NCI-H187 treated with DMSO at 0.1 percent for 48 hours (cell line): ENCODE results near the gene ZNF195.
"Not testable (repeated sequence)": the region's sequence is repeated elsewhere in the genome, so short reads cannot be mapped to it uniquely, and the experiment has no call there.

ENCODE experiments used
- DNase-seq: peaks from one replicate; lab custom pipeline; 2025; lab: John Stamatoyannopoulos, UW

The ZNF195 gene

DNA sequence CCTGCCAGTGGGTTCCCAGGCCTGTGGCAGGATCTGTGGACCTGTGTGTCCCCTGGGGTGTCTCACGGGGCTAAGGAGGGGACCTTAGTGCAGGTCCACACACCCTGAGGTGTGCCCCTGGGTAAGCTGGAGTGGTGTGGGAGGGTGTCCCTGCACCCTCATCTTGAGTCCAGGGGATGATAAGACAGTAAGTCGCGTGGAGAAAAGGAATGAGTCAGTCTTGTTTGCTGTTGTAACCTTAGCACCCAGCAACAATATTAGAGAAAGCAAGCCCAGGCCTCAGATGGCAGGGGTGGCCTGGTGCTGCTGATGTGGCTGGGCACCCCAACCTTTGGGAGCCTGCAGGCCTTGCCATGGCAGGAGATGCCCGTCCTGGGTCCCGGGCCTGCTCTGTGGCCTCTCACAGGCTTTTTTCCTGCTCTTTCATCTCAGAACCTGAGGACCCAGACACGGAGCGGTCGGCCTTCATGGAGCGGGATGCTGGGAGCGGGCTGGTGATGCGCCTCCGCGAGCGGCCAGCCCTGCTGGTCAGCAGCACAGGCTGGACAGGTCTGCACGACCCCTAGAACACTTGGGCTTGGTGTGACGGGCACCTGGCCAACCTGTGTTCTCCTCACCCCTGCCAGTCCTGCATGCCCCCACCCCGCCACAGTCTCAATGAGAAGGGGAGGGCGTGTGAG, 23.4 kb upstream of the ZNF195 start:
- DNase-seq, result not testable (repeated sequence)

DNA sequence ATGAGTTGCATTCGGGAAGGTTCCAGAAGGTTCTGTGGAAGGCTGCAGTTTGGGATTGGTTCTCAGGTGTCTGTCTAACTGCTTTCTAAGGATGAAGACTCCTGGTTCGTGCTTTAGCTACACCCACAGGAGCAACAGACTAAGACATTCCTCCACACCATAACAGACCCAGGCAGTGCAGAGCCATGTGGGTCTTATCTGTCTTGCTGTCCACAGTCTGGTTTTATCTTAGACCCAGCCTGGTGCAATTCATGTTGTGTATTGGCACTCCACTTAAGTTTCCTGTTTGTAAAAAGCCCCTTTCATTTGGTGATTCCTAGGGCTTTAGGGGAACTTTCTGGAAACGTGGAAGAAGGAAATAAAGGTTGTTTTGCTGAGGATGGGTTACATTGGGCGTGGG, 22.1 kb upstream of the ZNF195 start:
- DNase-seq, result not testable (repeated sequence)

DNA sequence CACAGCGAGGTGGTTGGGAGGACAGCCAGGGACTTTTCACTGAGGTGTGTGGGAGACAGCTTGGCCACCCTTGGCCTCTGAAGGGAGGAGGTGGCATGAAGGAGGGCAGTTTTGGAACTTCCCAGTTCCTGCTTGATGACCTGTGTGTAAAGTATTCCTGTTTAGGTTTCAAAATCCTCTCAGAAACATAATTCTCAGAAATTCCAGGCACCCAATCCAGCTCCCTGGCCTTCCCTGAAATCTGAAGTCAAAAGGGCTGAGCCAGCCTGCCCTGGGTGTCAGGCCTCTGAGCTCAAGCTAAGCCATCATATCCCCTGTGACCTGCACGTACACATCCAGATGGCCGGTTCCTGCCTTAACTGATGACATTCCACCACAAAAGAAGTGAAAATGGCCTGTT, 19.6 kb upstream of the ZNF195 start:
- not testable (repeated sequence) for DNase-seq

DNA sequence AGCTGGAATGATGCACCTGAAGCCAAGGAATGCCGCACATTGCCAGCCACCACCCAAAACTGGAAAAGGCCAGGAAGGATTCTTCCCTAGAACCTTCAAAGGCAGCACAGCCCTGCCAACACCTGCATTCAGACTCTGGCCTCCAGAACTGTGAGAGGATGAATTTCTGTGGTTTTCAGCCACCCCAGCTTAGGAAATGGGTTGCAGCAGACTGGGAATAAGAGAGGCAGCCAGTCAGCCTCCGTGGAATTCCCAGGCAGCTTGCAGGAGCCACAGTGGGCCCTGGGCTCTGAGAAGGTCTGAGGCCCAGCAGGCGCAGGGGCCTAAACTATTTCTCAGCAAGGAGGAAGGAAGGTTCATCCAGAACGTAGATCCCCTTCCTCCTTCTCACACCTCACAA, 19.2 kb upstream of the ZNF195 start:
- not testable (repeated sequence) for DNase-seq

DNA sequence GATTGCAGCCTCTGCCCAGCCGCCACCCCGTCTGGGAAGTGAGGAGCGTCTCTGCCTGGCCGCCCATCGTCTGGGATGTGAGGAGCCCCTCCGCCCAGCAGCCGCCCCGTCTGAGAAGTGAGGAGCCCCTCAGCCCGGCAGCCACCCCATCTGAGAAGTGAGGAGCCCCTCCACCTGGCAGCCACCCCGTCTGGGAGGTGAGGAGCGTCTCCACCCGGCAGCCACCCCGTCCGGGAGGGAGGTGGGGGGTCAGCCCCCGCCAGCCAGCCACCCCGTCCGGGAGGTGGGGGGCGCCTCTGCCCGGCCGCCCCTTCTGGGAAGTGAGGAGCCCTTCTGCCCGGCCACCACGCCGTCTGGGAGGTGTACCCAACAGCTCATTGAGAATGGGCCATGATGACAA, 18.3 kb upstream of the ZNF195 start:
- DNase-seq, result not testable (repeated sequence)

DNA sequence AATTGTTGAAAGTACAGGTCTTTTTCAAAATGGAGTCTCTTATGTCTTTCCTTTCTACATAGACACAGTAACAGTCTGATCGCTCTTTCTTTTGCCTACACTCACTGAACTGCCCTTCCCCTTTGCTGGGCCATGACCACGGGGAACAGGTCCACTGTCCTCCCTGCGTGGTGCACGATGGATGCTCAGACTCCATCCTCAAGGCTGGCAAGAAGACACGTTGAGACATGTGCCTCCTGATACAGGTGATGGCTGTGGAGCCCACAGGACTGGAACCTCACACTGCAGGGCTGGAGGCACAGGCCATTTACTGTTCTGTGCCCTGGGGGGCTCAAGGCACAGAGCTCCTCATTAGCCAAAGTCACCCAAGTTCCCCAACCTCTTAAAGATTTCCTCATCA, 16.5 kb upstream of the ZNF195 start:
- not testable (repeated sequence) for DNase-seq

DNA sequence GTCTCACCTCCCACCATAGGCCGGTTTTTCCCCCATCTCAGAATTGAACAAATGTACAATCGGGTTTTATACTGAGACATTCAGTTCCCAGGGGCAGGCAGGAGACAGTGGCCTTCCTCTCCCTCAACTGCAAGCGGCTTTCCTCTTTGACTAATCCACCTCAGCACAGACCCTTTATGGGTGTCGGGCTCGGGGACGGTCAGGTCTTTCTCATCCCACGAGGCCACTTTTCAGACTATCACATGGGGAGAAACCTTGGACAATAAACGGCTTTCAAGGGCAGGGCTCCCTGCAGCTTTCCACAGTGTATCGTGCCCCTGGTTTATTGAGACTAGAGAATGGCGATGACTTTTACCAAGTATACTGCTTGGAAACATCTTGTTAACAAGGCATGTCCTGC, 16.0 kb upstream of the ZNF195 start:
- DNase-seq, result not testable (repeated sequence)

DNA sequence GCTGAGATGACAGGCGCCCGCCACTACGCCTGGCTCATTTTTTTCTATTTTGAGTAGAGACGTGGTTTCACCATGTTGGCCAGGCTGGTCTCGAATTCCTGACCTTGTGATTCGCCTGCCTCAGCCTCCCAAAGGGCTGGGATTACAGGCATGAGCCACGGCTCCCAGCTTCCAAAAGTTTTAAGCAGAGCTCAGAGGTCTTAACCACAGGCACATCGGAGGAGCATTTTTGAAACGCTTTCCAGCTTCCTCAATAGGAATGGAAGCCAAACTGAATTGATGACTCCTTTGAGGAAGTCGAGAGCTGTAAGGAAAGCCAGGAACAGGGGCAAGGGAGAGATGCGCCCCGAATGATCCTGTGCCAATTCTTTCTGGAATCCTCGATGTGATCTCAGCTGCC, 14.5 kb upstream of the ZNF195 start:
- not testable (repeated sequence) for DNase-seq

DNA sequence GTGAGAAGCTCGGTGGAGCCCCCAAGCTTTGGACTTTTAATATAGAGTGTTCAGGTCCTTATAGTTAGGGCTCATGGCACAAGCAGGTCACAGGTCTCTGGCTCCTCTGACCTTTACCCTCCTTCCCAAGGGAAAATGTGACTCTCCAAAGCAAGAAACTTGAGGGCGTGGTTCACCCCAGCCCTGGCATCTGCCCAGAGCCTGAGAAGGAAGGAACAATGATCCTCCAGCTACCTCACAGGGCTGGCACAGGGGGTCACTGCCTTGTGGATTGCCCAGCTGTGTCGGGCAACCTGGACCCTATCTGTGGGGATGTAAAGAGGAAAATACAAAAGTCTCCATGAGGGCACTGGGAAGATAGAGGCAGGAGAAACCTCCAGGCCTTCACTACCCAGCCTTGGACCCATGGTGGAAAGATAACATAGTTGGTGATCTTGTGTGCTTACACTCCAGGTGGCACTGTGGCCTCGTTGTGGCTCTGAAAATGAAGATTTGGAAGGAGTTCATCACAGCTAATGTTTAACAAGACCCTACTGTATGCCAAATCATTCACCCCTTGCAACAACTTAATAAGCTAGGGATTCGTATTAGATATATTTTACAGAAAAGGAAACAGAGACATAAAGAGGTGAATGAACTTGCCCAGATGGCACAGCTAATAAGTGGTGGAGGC, 3.8 kb upstream of the ZNF195 start:
- DNase-seq, result no peak

DNA sequence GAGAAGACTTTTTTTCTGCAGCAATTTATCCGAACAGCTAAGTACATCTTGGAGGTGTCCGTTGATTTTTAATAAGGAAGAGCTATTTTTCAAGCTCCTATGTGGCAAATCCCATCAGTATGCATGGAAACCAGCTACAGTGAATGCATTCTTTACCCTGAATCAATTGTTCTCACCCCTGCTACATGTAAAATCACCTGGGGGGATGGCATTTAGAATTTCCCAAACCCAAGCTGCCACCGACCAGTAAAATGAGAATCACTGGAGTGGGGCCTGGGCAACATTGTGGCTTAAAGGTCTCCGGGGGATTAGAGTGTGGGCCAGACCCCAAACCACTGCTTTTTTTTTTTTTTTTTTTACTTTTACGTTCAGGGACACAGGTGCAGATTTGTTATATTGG, 2.8 kb upstream of the ZNF195 start:
- DNase-seq, result no peak

DNA sequence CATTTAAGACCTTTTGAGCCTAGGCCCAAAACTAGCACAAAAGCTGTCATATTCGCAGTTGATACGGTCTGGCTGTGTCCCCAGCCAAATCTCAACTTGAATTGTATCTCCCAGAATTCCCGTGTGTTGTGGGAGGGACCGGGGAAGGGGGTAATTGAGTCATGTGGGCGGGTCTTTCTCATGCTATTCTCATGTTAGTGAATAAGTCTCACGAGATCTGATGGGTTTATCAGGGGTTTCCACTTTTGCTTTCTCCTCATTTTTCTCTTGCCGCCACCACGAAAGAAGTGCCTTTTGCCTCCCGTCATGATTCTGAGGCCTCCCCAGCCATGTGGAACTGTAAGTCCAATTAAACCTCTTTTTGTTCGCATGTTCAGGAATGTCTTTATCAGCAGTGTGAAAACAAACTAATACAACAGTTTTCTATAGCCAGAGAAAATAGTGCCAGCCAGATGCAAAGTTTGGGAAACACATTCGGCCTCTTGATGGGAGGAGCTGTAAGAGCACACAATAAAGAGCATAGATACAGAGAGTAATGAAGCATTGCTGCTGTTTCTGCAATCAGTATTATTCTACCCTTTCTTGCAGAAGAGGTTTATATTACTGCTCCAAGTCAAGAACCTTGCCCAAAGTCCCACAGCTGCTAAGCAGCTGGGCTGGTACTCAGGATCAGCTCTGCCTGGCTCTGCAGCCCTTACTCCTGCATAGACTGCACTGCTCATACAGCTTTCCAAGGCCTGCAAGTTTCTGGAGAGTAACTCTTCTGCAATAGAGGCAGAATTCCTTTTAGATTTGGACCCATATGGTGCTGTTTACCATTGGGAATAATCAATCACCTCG, 2.0 kb upstream of the ZNF195 start:
- DNase-seq, result no peak

DNA sequence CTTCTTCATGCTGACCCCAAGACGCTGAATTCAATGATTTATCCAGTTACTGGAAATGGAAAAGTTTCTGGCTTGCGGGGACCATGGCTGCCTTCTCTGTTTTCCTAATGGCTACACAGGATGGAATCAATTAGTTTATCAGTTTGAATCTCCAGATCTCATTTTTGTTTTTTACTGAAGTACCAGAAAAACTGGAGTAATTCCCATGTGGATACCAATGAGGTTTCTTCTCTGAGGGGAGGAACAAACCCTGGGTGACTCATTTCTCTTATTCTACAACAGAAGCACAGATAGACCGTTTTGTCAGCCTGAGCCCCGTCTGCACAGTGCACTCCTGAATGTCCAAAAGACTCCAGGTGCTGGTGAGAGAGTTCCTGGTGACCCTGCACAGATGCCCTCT, 3.4 kb downstream of the ZNF195 start:
- DNase-seq, result no peak

DNA sequence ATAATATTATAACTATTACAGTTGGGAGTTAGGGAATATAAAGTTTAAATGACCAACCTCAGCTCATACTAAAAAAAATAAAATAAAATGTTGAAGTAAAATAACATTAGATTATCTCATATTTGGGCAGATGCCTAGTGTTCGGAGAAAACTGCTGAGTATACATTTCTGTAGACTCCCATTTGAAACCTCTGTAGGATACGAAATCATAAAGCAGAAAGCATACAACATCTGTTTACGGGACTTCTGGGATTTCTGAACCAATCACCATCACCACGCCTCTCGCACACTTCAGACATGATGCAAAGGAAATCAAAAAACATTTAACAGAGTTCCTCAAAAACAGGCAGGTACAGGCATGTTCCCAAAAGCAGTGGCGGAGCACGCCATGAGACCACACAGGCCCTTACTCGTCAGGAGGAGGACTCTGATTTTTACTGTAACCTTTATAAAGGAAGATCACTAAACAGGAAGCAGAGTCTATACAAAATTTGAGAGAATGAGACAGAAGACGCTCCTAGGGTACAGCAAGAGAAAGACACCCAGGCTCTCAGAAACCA, 8.6 kb downstream of the ZNF195 start:
- DNase-seq, result no peak

DNA sequence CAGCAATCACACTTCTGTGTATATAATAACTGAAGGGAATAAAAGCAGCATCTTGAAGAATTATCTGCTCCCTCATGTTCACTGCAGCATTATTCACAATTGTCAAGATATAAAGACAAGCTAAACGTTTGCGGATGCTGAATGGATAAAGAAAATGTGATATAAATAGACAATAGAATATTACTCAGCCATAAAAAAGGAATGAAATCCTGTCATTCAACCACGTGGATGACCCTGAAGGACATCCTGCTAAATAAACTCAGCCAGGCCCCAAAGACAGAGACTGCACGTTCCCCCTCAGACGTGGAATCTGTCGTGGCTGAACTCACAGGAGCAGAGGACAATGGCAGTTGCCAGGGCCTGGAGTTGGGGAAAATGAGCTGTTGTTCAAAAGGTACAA, 9.6 kb downstream of the ZNF195 start:
- no peak for DNase-seq

DNA sequence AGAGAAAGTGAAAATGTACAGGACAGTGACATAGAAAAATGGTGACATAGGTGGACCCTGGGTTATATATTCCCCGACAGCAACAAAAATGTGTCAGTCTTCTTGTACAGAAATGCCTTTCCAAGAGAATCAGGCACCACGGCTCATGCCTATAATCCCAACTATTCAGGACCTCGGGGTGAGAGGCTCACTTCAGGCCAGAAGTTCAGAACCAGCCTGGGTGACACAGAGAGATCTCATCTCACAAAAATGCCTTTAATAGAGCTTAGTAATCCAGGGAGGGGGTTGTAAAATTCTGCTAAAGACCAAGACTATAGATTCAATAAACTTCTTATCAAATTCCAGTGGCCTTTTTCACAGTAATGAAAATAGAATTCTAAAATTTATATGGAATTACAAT, 10.7 kb downstream of the ZNF195 start:
- no peak for DNase-seq

DNA sequence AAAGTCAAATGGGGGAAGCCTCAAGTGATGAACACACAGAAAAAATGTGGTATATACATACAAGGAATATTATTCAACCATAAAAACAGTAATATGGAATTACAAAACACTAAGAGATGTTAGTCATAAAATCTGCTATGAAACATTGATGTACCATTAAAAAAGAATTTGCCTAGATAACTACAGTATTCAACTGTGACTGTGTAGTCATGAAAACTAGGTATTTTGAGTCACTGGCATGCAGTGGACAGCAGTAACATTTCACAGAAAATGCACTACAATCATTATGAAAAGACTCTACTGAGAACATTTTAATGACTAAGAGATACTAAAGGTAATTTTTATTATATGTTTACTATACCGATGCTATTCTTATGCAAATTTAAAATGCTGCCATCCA, 11.7 kb downstream of the ZNF195 start:
- no peak for DNase-seq

DNA sequence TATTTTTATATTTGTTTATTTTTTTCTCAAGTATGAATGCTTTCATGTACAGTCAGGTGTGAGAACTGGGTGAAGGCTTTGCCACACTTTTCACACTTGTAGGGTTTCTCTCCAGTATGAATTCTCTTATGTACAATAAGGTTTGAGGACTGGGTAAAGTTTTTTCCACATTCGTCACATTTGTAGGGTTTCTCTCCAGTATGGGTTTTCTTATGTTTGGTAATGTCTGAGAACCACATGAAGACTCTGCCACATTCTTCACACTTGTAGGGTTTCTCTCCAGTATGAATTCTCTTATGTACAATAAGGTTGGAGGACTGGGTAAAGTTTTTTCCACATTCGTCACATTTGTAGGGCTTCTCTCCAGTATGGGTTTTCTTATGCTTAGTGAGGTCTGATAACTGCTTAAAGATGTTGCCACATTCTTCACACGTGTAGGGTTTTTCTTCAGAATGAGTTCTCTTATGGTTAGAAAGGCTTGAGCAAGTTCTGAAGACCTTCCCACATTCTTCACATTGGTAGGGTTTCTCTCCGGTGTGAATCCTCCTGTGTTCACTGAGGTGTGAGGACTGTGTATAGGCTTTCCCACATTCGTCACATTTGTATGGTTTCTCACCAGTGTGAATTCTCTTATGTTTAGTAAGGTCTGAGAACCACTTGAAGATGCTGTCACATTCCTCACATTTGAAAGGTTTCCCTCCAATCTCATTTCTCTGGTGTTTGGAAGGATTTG, 19.7 kb downstream of the ZNF195 start:
- DNase-seq, result no peak

DNA sequence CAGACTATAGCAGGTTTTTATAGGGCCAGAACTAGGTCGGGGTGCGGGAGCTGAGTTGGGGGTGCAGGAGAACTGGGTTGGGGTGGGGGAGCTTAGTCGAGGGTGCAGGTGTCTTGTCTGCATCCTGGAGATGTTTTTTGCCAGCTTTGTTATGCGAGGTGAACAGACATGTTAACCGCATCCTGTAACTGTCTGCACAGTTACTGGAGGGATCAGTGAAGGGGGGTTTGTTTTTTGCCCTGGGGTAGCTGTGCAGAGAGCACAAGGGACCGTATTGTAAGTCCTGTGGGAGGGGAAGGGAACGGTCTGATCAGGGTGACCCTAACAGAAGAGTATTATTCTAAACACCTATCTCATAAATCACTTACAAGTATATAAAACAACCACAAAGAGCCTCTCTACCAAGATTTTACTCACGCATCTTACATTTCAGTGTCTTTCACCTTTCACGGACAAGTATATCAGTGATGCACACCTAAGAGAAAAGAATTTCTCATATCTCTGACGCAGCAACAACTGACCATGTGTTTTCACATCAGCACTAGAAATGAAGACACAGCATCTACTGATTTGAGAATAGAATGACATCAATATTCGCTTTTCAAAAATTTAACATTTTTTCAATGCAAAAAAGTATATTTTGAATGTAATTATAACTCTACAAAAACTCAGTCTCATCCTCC, 20.8 kb downstream of the ZNF195 start:
- DNase-seq, result no peak

DNA sequence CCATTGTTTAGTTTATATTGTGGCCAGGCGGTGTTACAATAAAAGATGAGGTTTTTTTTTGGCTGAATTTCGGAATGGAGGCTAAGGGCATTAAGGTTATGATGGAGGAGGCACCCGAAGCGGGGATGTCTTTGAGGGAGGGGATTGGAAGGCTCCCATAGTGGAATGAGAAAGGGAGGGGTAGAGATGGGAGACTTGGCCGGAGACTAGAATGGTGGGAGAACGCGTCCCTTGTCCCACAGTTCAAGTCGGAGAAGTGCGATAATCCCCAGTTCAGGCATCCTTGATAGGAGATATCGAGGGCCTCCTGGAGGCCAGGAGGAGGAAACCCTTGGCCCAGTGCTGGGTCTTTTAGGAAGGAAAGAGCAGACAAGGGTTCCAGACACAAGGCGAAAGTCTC, 21.6 kb downstream of the ZNF195 start:
- DNase-seq, result no peak

DNA sequence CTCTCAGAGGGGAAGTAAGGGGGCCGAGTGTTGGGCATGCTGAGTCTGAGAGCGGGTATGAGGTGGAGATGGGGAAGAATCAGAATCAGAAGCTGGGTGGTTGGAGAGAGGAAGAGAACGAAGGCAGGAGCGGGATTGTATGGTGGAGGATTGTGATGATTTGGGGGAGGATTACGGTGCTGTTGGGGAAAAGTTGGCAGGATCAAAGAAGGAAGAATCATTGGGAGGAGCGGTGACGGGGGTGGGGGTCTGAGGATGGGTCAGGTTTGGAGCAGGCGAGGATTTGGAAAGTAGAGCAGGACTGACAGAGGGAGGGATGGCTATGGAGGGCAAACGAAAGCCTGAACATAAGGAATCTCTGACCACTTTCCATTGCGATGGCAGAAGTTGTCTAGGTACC, 22.1 kb downstream of the ZNF195 start:
- no peak for DNase-seq

DNA sequence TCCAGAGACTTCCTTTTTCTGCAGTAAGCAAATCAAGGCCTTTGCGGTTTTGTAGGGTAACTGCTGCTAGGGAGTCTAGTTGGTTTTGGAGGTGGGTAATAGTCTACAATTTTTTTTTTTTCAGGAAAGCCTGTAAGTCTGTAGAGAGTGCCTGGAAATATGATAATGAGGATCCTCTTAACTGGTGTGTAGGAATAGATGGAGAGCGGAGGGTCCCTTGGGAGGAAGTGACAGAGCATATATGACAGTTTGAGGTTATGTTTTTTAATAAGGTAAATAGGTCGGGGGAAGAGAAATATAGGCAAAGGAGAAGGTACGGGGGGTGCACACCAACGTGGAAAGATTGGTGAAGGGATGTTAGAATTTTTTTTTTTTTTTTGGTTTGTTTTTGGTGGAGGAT, 25.9 kb downstream of the ZNF195 start:
- no peak for DNase-seq
